Measurements from ENCODE around the gene ERAL1.

ERAL1 gene

GRCh38 chr17:28880572-28880945, 25.7 kb downstream of the ERAL1 start:
- DNase-seq, result no peak

GRCh38 chr17:28881533-28882056, 26.8 kb downstream of the ERAL1 start:
- no peak for DNase-seq

GRCh38 chr17:28882154-28882895, 27.5 kb downstream of the ERAL1 start:
- DNase-seq, result no peak

GRCh38 chr17:28883967-28884702, 29.3 kb downstream of the ERAL1 start:
- no peak for DNase-seq

- DNase-seq, result no peak
These were observed 30.5 kb downstream of the ERAL1 start for GRCh38 chr17:28885363-28885762.

- DNase-seq, result no peak
These were observed 31.1 kb downstream of the ERAL1 start for GRCh38 chr17:28885951-28886350.

- DNase-seq, result no peak
These were observed 33.2 kb downstream of the ERAL1 start for GRCh38 chr17:28887871-28888471.

- DNase-seq, result no peak
These were observed 34.0 kb downstream of the ERAL1 start for GRCh38 chr17:28888832-28889231.

- no peak for DNase-seq
These were observed 35.2 kb downstream of the ERAL1 start for GRCh38 chr17:28889996-28890395.

GRCh38 chr17:28891201-28891600, 36.4 kb downstream of the ERAL1 start:
- DNase-seq, result no peak

GRCh38 chr17:28892024-28892423, 37.2 kb downstream of the ERAL1 start:
- no peak for DNase-seq

GRCh38 chr17:28893248-28894183, 38.7 kb downstream of the ERAL1 start:
- peak; percentile 78 for DNase-seq

- DNase-seq, result no peak
These were observed 41.1 kb downstream of the ERAL1 start for GRCh38 chr17:28895794-28896447.

GRCh38 chr17:28896491-28896883, 41.7 kb downstream of the ERAL1 start:
- DNase-seq, result no peak

- DNase-seq, result peak; percentile 88
These were observed 42.3 kb downstream of the ERAL1 start, which contains the start of gene FLOT2 for GRCh38 chr17:28896884-28897768. Gene FLOT2 (minus strand): TSS chr17:28897733. CDS start chr17:28897574, 159 bp downstream.

- DNase-seq, result peak; percentile 83
These were observed 43.1 kb downstream of the ERAL1 start for GRCh38 chr17:28897769-28898526.

GRCh38 chr17:28898527-28898955, 43.7 kb downstream of the ERAL1 start:
- peak; percentile 58 for DNase-seq

- DNase-seq, result peak; percentile 10
These were observed 44.5 kb downstream of the ERAL1 start for GRCh38 chr17:28899212-28899815.

- peak; percentile 61 for DNase-seq
These were observed 46.3 kb downstream of the ERAL1 start for GRCh38 chr17:28900986-28901726.
